AG10803 (cell line): ENCODE data around the gene NLN.
"Not testable (repeated sequence)": the region's sequence is repeated elsewhere in the genome, so short reads cannot be mapped to it uniquely, and the experiment has no call there.

ENCODE experiments used
- DNase-seq: peaks from one replicate; pipeline ENCODE4 v3.0.0; 2010; ENCODE audit warnings: low read depth
- H3K4me3 ChIP-seq: 2 replicates; pipeline ENCODE4 v1.5.1; 2011; ENCODE audit warnings: mild to moderate bottlenecking, low read length, control low read depth
- TF ChIP-seq, protein P1 (sequence below): conservative IDR thresholded peaks from 2 replicates; pipeline ENCODE4 v1.5.1; 2011; ENCODE audit warnings: mild to moderate bottlenecking, low read length, control low read depth, inconsistent platforms

Gene NLN

DNA sequence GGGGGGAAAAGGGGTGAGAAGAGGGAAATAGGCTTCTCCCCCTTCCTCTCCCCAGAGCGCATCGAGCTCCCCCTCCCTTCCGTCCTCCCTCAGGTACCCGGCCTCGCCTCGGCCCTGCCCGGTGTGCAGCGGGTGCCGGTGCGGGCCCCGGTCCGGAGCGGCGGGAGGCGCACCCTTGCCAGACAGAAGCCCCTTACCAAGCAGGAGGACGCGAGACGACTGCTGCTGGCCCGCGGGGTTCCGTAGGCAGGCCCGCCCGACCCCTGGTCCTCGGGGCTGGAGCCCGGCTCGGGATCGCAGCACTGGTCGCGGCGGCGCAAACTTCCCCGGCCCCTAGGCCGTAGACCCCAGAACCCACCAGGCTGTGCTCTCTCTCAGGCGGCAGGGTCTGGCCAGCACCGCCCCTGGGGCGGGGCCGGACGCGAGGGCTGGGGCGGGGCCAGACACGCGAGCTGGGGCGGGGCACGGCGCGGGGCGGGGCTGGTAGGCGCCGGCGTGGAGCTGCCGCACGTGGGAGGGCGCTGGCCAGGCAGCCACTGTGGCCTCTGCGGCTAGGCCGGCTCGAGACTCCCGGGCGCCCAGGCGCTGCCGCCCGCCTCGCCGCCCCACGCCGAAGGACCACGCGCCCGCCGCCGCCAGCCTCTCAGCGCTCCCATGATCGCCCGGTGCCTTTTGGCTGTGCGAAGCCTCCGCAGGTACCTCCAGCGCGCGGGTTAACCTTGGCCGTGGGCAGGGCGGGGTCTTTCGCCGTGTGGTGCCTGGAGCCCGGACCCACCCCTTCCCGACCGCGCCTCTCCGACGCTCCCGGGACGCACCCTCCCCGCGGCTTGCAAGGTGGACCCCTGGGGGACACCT lies at the start of gene NLN, which contains the start of gene SGTB:
TSS of gene NLN (plus strand) at position 486 of the 855 bp plus-strand sequence. CDS start at position 655, 169 bp downstream.
TSS of gene SGTB (minus strand) at position 390 of the 855 bp plus-strand sequence. CDS start 1,302 bp downstream, outside the sequence.
- H3K4me3 ChIP-seq, result peak within 1 kb of the TSS; percentile 92
- peak; percentile 77 for DNase-seq
- TF ChIP-seq, protein P1, sequence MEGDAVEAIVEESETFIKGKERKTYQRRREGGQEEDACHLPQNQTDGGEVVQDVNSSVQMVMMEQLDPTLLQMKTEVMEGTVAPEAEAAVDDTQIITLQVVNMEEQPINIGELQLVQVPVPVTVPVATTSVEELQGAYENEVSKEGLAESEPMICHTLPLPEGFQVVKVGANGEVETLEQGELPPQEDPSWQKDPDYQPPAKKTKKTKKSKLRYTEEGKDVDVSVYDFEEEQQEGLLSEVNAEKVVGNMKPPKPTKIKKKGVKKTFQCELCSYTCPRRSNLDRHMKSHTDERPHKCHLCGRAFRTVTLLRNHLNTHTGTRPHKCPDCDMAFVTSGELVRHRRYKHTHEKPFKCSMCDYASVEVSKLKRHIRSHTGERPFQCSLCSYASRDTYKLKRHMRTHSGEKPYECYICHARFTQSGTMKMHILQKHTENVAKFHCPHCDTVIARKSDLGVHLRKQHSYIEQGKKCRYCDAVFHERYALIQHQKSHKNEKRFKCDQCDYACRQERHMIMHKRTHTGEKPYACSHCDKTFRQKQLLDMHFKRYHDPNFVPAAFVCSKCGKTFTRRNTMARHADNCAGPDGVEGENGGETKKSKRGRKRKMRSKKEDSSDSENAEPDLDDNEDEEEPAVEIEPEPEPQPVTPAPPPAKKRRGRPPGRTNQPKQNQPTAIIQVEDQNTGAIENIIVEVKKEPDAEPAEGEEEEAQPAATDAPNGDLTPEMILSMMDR, result no peak

DNA sequence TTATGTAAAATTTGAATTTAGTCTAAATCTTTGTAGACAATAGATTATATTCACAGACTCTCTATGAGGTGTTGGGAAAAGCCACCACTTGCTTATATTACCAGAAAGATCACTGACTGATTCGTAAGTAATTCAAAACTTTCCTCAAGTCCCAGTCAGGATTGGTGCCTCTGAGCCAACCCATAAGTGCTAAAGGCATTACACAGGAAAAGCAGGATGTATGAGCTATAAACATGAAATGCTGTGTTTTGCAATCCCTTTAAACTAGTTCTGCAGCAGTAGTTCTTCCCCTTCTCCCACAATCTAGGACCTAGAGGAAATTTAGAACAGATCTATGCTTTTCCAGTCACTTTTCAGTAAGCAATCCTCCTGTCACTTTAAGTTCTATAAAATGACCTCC lies 49.2 kb upstream of the NLN start:
- TF ChIP-seq, protein P1, result no peak
- peak; percentile 74 for DNase-seq
- H3K4me3 ChIP-seq, result no peak overlapping the region

DNA sequence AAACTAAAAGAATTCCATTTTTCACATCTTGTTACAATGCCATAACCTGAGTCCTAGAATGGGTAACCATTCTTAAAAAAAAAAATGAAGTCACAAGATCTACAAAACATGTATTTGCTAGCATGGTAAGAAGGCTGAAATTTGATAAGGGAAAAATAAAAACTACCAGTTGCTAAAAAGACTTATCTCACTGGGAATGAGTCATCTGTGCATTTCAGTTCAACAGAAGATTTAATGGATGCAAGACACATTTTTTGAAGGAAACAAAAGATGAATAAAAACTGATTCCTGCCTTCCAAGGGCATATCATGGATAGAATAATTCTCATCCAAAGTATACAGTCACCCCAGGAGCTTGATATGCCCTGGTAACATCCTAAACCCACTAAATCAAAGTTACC lies 47.3 kb upstream of the NLN start:
- no peak for DNase-seq

DNA sequence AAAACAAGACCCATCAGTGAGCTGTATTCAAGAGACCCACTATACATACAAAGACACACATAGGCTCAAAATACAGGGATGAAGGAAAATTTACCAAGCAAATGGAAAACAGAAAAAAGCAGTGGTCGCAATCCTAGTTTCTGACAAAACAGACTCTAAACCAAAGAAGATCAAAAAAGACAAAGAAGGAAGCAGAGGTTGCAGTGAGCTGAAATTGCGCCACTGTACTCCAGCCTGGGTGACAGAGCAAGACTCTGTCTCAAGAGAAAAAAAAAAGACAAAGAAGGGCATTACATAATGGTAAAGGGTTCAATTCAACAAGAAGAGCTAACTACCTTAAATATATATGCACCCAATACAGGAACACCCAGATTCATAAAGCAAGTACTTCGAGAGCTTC lies 45.9 kb upstream of the NLN start:
- DNase-seq, H3K4me3 ChIP-seq: not testable (repeated sequence)

More for the DNA sequence above, 47.3 kb upstream of the NLN start:
- no peak overlapping the region for H3K4me3 ChIP-seq
- TF ChIP-seq, protein P1, result no peak

DNA sequence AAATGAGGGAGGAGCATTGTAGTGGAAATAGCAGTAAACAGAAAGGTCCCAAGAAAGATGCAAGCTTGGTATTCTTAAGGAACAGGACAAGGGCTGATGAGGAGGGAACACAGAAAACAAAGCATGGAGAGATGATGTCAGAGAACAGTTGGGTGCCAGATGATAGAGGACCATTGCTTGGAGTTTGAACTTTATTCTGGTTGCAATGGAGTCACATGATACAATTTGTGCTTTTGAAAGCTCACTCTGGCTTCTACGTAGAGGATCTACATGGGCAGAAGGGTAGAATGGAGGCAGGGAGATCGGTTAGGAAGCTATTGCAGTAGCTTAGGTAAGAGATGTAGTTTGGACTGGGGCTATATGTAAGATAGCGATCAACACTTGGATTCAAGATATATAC lies 39.9 kb upstream of the NLN start:
- H3K4me3 ChIP-seq, result no peak overlapping the region
- TF ChIP-seq, protein P1, result no peak
- no peak for DNase-seq

DNA sequence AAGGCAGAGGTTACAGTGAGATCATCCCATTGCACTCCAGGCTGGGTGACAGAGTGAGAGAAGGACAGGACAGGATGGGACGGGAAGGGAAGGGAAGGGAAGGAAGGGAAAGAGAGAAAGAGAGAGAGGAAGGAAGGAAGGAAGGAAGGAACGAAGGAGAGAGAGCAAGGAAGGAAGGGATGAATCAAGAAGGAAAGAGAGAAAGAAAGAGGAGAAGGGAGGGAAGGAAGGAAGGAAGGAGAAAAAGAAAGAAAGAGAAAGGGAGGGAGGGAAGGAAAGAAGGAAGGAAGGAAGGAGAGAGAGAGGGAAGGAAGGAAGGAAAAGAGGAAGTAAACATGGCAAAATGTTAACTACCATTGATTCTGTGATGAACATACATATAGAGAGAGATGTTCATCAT lies 28.9 kb upstream of the NLN start:
- H3K4me3 ChIP-seq, result no peak overlapping the region
- DNase-seq, result no peak
- TF ChIP-seq, protein P1, result no peak

DNA sequence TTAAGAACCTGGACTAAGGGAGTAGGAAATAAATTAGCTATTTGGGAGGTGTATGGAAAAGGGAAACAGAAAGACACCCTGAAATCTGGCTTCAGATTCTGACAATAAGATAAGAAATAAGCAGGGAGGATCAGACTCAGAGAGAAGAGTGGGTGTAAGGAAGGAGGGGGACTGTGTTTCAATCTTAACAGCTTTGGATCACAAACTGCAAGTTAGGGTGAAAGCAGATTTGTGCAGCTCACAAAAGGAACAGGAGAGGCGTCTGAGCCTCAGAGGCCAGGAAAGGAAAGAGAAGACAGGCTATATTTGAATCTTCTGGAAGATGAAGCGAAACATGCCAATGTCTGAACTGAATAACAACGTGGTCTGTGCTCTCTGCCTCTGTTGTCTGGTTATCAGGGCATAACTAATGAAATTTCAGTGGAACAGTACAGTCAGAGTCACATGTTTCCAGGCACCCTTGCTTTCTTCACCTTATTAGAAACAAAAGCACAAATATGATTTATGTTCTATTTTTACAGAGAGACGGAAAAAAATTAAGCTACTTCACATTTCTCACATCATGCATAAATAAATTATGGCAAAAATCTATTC lies 26.7 kb upstream of the NLN start:
- TF ChIP-seq, protein P1, result no peak
- H3K4me3 ChIP-seq, result no peak overlapping the region
- no peak for DNase-seq
